ENCODE results near the gene OR5D14. TPM values are rescaled to one million over a fixed set of nuclear protein-coding genes. Genes with fewer than 3 reads are reported as not detected.

The OR5D14 gene
- not detected in 2 replicates for total RNA-seq

DNA sequence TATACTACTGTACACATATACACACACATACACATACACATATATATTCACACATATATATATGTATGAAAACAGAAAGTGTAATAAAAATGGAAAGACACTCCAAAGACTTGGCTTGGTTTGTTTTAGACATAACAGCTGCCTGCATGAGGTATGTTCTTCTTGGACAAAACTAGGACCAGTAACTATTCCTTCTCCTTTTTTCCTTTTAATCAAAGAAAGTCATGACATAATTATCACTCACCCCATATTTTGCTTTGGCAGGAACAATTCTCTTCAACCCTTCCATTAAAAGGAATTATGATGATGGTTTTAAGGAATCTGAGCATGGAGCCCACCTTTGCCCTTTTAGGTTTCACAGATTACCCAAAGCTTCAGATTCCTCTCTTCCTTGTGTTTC, at the start of gene OR5D14:
TSS of gene OR5D14 (plus strand) at position 301 of the 400 bp plus-strand sequence. CDS start at position 301, 0 bp downstream.

GRCh38 chr11:55773138-55773537, 22.2 kb upstream of the OR5D14 start, which contains the start of gene OR5D13:
Gene OR5D13, plus strand, starts transcription at chr11:55773438. Its CDS starts 0 bp downstream, at chr11:55773438.

GRCh38 chr11:55811067-55811466, 15.7 kb downstream of the OR5D14 start, which contains the start of gene OR5L1:
Gene OR5L1, plus strand, starts transcription at chr11:55811367. Its CDS starts 100 bp downstream, at chr11:55811467.

DNA sequence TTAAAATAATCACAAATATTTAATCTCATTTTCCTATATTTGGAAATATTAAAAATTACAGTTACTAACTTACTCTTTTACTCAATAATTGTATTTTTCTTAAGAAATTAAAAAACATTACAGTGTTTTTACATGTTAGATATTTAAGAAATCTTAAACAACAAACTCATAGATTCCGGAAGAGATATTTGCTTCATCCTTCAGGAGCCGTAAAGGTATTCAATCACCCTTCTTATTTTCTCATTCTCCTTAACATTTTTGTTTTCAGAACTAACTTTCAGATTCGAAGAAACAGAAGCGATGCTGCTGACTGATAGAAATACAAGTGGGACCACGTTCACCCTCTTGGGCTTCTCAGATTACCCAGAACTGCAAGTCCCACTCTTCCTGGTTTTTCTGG, 24.0 kb downstream of the OR5D14 start, which contains the start of gene OR5D18:
TSS of gene OR5D18 (plus strand) at position 301 of the 400 bp plus-strand sequence. CDS start at position 301, 0 bp downstream.

GRCh38 chr11:55826919-55827318, 31.6 kb downstream of the OR5D14 start, which contains the start of gene OR5L2:
Gene OR5L2, plus strand, starts transcription at chr11:55827219. Its CDS starts 0 bp downstream, at chr11:55827219.

GRCh38 chr11:55838452-55838851, 43.1 kb downstream of the OR5D14 start, which contains the start of gene OR5D16:
Gene OR5D16, plus strand, starts transcription at chr11:55838752. Its CDS starts 0 bp downstream, at chr11:55838752.

Other genes starting within 250 kb of the OR5D14 start
- gene OR4C15, start 241.1 kb upstream of the OR5D14 start, total RNA-seq: not detected in 2 replicates
- gene OR4C16, start 223.4 kb upstream of the OR5D14 start, total RNA-seq: not detected in 2 replicates
- not detected in 2 replicates for gene OR4C11, start 187.9 kb upstream of the OR5D14 start, total RNA-seq
- not detected in 2 replicates for gene OR4P4, start 160.4 kb upstream of the OR5D14 start, total RNA-seq
- not detected in 2 replicates for gene OR4S2, start 147.2 kb upstream of the OR5D14 start, total RNA-seq
- not detected in 2 replicates for gene OR4C6, start 133.4 kb upstream of the OR5D14 start, total RNA-seq
- gene OR5D13, start 22.1 kb upstream of the OR5D14 start, total RNA-seq: not detected in 2 replicates
- gene OR5L1, start 15.8 kb downstream of the OR5D14 start, total RNA-seq: not detected in 2 replicates
- gene OR5D18, start 24.1 kb downstream of the OR5D14 start, total RNA-seq: not detected in 2 replicates
- not detected in 2 replicates for gene OR5L2, start 31.7 kb downstream of the OR5D14 start, total RNA-seq
- gene OR5D16, start 43.2 kb downstream of the OR5D14 start, total RNA-seq: not detected in 2 replicates
- gene TRIM51, start 87.7 kb downstream of the OR5D14 start, total RNA-seq: not detected in 2 replicates
- gene OR5W2, start 119.0 kb downstream of the OR5D14 start, total RNA-seq: not detected in 2 replicates
- gene OR5I1, start 140.8 kb downstream of the OR5D14 start, total RNA-seq: not detected in 2 replicates
- gene OR10AG1, start 174.4 kb downstream of the OR5D14 start, total RNA-seq: not detected in 2 replicates
- not detected in 2 replicates for gene OR5F1, start 199.1 kb downstream of the OR5D14 start, total RNA-seq
- not detected in 2 replicates for gene OR5AS1, start 232.1 kb downstream of the OR5D14 start, total RNA-seq

Data from smooth muscle cell of the umbilical artery (primary cell).